HG02981 (cell line): Measurements from ENCODE around the gene UNC13A.

Source experiments
- ATAC-seq: cut with Tn5 transposase; IDR thresholded peaks from one replicate; pipeline ENCODE4 v1.9.1; 2021; ENCODE audit warnings: mild to moderate bottlenecking, moderate library complexity; ENCODE audit not compliant: unreplicated experiment

Gene UNC13A

DNA sequence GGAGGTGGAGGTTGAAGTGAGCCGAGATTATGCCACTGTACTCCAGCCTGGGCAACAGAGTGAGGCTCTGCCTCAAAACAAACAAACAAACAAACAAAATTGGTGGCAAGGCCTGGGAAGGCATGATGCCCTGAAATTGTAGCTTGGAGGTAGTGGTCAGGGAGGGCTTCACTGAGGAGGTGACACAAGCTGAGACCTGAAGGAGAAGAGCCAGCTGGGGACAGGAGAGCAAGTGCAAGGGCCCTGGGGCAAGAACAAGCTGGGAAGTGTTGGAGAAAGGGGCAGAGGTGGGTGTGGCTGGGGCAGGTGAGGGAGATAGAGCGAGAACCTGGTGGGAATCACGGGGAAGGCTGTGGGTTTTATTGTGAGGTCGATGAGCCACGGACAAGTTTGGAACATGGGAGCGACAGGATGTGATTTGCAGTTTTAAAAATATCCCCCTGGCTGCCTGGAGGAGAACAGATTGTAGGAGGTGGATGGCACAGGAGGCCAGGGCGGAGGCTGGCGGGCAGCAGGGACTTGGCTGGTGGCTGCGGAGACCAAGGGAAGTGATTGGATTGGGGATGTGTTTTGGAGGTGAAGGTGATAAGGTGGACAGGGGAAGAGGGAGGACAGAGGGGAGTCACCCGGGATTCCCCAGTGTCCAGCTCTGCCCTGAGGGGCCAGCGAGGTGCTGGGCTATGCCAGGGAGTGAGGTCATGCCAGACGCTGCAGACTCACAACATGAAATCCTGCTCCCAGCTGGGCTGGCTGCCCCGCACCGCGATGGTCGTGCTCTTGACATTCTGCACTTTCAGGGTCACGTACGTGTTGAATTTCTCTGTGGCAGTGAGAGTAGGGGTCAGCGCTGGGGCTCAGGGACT lies 14.0 kb downstream of the UNC13A start:
- ATAC-seq: no peak

DNA sequence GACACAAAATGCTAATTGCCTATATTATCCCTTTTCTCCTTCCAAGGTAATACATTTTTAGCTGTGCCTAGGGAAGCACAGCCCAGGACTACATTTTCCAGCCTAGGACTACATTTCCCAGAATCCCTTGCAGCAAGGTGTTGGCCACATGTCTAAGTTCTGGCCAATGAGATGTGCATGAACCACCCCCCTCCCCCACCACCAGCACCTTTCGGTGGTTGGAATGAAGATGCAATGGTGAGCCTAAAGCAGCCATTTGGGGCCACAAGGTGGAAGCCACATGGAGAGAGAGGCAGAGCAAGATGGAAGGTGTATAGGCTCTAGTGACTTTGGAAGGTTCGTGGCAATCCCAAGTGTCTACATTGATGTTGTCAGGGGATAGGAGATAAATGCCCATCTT lies 16.2 kb downstream of the UNC13A start:
- no peak for ATAC-seq

DNA sequence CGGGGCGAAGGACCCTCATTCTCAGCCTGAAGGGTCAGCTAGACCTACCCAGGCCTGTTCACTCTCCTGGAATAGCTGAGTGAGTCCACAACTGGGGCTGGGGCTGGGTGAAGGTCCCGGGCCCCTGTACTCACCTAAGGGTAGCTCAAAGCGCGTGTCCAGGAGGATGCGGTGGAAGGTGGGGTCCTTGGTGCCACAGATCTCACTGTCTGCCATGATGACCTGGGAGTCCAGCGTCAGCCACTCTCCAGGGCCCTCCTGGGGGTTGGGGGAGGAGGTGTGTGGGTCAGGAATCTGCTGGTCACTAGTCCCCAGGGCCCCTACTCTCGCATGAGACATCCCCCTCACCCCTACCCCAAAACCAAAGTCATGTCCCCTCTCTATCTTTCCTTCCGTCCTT lies 18.7 kb downstream of the UNC13A start:
- no peak for ATAC-seq

GRCh38 chr19:17665058-17665457 lies 23.1 kb downstream of the UNC13A start:
- ATAC-seq: no peak

- ATAC-seq: no peak
Measured at GRCh38 chr19:17659996-17660395, 28.2 kb downstream of the UNC13A start.

DNA sequence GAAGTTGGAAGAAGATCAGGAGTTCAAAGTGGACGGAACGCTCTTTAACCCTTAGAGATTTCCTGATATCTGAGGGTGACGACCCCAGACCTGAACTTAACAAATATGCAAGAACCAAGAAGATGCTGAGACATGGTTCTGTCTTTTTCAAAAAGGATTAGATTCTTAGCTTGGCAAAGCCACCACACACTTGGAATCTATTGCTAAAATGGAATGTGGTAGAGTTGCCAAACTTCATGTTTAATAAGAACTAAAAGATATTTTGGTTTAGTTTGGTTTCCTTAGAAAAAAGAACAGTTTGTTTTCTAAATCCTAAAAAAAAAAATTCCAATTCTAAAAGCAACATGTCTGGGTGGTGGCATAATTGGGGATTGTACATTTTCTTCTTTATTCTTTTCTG lies 29.5 kb downstream of the UNC13A start:
- no peak for ATAC-seq

- no peak for ATAC-seq
Measured at GRCh38 chr19:17658240-17658639, 29.9 kb downstream of the UNC13A start.

DNA sequence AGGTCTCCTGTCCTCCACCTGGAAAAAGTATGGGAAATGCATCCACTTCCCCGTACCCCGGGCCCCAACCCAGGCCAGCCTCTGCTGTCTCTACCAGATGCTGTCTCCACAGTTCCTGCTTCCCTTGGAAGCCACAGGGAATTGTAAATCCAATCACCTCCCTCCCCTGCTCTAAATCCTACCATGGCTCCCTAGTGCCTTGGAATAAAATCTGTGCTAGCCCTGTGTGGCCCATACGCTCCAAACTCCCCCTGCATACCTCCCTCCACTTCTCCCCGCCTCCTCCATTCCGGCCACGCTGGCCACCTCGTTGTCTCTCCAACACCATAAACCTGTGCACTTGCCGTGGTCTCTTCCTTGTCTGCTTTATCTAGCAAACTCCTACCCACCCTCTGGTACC lies 31.2 kb downstream of the UNC13A start:
- ATAC-seq: no peak

- ATAC-seq: no peak
Measured at GRCh38 chr19:17655751-17656472, 32.2 kb downstream of the UNC13A start.

GRCh38 chr19:17654993-17655392 lies 33.2 kb downstream of the UNC13A start:
- no peak for ATAC-seq

GRCh38 chr19:17652627-17653026 lies 35.5 kb downstream of the UNC13A start:
- ATAC-seq: no peak

GRCh38 chr19:17648786-17649185 lies 39.4 kb downstream of the UNC13A start:
- ATAC-seq: no peak

DNA sequence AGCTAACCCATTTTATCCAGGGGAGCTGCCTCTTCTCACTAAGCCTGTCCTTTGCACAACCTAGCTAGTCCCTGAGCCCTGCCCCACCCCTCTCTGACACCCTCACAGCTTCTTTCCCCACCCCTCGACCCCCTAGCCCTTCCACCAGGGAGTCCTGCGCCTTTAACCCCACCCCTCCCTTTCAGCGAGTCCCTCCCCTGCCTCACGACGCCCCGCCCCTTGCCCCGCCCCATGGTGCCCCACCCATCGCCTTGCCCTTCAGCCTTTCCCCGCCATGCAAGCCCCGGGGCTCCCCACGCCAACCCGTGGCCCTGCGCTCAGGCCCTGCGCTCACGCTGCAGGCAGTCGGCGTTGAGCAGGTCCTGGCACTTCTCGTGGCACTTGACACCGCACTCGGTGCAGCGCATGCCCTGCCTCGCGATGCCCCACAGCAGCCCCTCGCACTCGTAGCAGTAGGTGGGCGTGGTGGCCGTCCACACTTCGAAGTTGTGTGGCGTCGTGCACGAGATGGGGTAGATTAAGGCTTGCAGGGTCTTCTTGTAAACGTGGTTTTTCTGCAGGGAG lies 40.0 kb downstream of the UNC13A start:
- no peak for ATAC-seq

GRCh38 chr19:17647071-17648020 lies 40.8 kb downstream of the UNC13A start:
- no peak for ATAC-seq

DNA sequence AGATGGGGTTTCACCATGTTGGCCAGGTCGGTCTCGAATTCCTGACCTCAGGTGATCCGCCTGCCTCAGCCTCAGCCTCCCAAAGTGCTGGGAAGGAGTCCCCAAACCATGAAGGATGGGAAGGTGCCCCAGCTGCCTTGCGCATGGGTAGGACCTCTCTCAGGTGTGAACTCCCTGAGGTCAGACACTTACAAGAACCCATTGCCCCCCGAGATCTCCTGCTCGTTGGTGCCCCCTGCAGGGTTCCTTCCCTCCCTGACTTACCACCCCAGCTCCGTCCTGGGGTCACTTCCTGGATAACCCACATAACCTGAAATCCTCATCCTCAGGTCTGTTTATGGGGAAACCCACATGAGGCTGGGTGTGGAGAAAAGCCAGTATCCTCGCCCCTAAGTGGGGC lies 41.7 kb downstream of the UNC13A start:
- no peak for ATAC-seq

GRCh38 chr19:17645339-17645963 lies 42.7 kb downstream of the UNC13A start:
- no peak for ATAC-seq

GRCh38 chr19:17642656-17643055 lies 45.5 kb downstream of the UNC13A start:
- no peak for ATAC-seq

DNA sequence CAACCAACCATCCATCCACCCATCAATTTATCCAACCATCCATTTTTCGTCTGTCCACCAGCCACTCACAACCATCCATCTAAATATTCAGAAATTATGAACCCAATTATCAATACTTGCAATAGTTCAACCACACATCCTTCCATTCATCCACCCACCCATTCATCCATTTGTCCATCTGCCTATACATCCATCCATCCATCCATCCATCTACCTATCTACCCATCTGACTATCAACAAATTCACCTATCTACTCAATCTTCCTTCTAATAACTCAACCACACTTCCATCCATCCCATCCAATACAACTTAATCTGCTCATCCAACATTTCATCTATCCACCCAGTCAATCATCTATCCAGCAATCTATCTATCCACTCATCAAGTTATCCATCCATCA lies 46.3 kb downstream of the UNC13A start:
- no peak for ATAC-seq

DNA sequence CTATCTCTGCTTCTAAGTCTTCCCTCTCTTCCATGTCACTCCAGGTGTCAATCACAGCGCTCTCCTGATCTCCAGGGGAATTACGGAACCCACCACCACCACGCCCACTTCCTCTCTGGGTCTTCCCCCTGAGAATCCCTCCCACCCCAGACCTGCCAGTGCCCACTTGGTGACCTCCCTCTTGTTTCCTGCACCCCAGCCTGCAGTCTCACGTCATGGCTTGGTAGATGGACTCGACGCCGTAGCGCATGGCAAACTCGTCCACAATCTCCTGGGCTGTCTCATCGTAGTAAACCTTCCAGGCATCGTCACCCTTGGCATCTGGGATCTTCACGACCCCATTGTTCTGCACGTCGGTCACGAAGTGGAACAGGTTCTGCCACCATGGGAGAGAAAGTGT lies 47.0 kb downstream of the UNC13A start:
- no peak for ATAC-seq

DNA sequence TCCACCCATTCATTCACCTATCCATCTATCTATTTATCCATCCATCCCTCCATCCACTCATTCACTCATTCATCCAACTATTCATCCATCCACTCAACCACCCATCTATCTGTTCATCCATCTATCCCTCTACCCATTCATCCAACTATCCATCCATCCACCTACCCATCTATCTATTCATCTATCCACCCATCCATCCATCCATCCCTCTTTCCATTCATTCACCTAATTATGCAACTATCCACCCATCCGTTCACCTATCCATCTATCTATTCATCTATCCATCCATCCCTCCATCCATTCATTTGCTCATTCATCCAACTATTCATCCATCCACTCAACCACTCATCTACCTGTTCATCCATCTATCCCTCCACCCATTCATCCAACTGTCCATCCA lies 54.5 kb downstream of the UNC13A start:
- ATAC-seq: no peak
